T-cell (primary cell): Measurements from ENCODE around the gene KCNH5. TPM values are rescaled to one million over a fixed set of nuclear protein-coding genes. Genes with fewer than 3 reads are reported as not detected.
"Not testable (repeated sequence)": the region's sequence is repeated elsewhere in the genome, so short reads cannot be mapped to it uniquely, and the experiment has no call there.

ENCODE experiments used
- ATAC-seq, 4 experiments: fragments of 200-7000 bp in 3 of 4; fragments of 150-1000 bp in 1 of 4; cut with Tn5 transposase; replicated peaks in 1 of 4; 1 replicate in 3 of 4; 2 replicates in 1 of 4; pipeline ENCODE4 v1.10.0; 2021; ENCODE audit warnings: moderate library complexity in 3 of 4, mild to moderate bottlenecking in 2 of 4, moderate number of reproducible peaks in 1 of 4
- CTCF ChIA-PET, 2 donors: fragments of 300-600 bp; sonication (Branson Sonifier 250); formaldehyde crosslinking; loops; one replicate each; lab custom pipeline; 2022; ENCODE audit warnings: antibody characterized with exemption in 2 of 2; lab: Charles Lee
- POLR2A ChIA-PET, 2 donors: fragments of 300-600 bp; sonication (Branson Sonifier 250); formaldehyde crosslinking; loops; one replicate each; lab custom pipeline; 2022; ENCODE audit warnings: antibody characterized with exemption in 2 of 2; lab: Charles Lee
- DNase-seq, 35 experiments: peaks; one replicate each; pipeline versions ENCODE4 v3.0.0 to v3.0.0-alpha.2; 2013 to 2023
- H3K27ac ChIP-seq: one replicate; pipeline ENCODE4 v1.5.1; 2013; ENCODE audit warnings: low read length
- H3K27me3 ChIP-seq, 2 experiments: replicated peaks in 1 of 2; 1 replicate in 1 of 2; 2 replicates in 1 of 2; pipeline versions ENCODE4 v1.6.1 to v1.7.0; 2013; ENCODE audit warnings: low read length in 1 of 2, mixed read lengths in 1 of 2; ENCODE audit not compliant: control insufficient read depth in 2 of 2, insufficient read depth in 2 of 2; ENCODE audit errors: extremely low read depth in 1 of 2
- H3K36me3 ChIP-seq, 2 donors: 1 replicate in 1 of 2; 2 replicates in 1 of 2; pipeline versions ENCODE4 v1.6.1 to v1.7.0; 2013; ENCODE audit warnings: low read length in 1 of 2; ENCODE audit not compliant: control insufficient read depth in 2 of 2, insufficient read depth in 1 of 2; ENCODE audit errors: extremely low read depth in 1 of 2
- H3K4me1 ChIP-seq, 2 experiments: 1 replicate in 1 of 2; 2 replicates in 1 of 2; pipeline versions ENCODE4 v1.6.1 to v1.7.0; 2013; ENCODE audit warnings: low read length in 2 of 2, mixed read lengths in 1 of 2; ENCODE audit not compliant: insufficient read depth in 2 of 2, control insufficient read depth in 1 of 2; ENCODE audit errors: extremely low read depth in 1 of 2
- H3K4me3 ChIP-seq, 2 donors: 1 replicate in 1 of 2; 2 replicates in 1 of 2; pipeline versions ENCODE4 v1.5.1 to v1.7.0; 2013; ENCODE audit warnings: mild to moderate bottlenecking in 2 of 2, low read length in 1 of 2, moderate library complexity in 1 of 2; ENCODE audit not compliant: control insufficient read depth in 1 of 2; ENCODE audit errors: extremely low read depth in 1 of 2
- H3K9me3 ChIP-seq: 2 replicates; pipeline ENCODE4 v1.7.0; 2013
- H3K27ac Mint-ChIP-seq, 2 donors: one replicate each; pipeline ENCODE4 v1.8.0; 2020 to 2021; ENCODE audit warnings: mild to moderate bottlenecking in 2 of 2, mixed read lengths in 2 of 2
- H3K27me3 Mint-ChIP-seq, 2 donors: one replicate each; pipeline ENCODE4 v1.8.0; 2021 to 2022; ENCODE audit warnings: mixed read lengths in 2 of 2
- H3K36me3 Mint-ChIP-seq: one replicate; pipeline ENCODE4 v1.8.0; 2021; ENCODE audit warnings: mixed read lengths
- H3K4me1 Mint-ChIP-seq, 3 donors: one replicate each; pipeline ENCODE4 v1.8.0; 2020 to 2022; ENCODE audit warnings: mixed read lengths in 3 of 3, mild to moderate bottlenecking in 1 of 3
- H3K4me3 Mint-ChIP-seq, 3 donors: one replicate each; pipeline ENCODE4 v1.8.0; 2020 to 2022; ENCODE audit warnings: mild to moderate bottlenecking in 3 of 3, mixed read lengths in 3 of 3, moderate library complexity in 3 of 3
- H3K9me3 Mint-ChIP-seq, 3 donors: one replicate each; pipeline ENCODE4 v1.8.0; 2020 to 2022; ENCODE audit warnings: mixed read lengths in 3 of 3
- WGBS: methylation state at CpG from one replicate; pipeline ENCODE4 v1.1.5; 2013; ENCODE audit warnings: missing lambda C conversion rate; ENCODE audit not compliant: insufficient coverage; 5-methylcytosine and 5-hydroxymethylcytosine counted together
- total RNA-seq, 35 experiments: library from RNA in 6 of 35; stranded (reverse) in 6 of 35; fragments of 120-200 nt in 1 of 35; gene quantifications; one replicate each; pipeline versions ENCODE4 v1.2.1 to v1.2.4 and lab custom pipeline; 2013 to 2026

Gene KCNH5
- total RNA-seq, 5 donors from 2014 or later (not counting 1 experiment from before 2014, with no cell fraction given), result not detected

- no peak overlapping the region for H3K4me3 ChIP-seq
- H3K4me3 Mint-ChIP-seq, result no peak overlapping the region
- no peak for DNase-seq
- no peaks in the 10 kb centered on the region for H3K4me1 ChIP-seq
- H3K36me3 ChIP-seq, result no peaks in the 10 kb centered on the region
- no peaks in the 10 kb centered on the region for H3K27me3 ChIP-seq
- H3K9me3 Mint-ChIP-seq, result peaks cover 0 to 11% (median 4%) of the 10 kb centered on the region in 3 donors
- no peak overlapping the region for H3K27ac ChIP-seq
- H3K9me3 ChIP-seq, result no peaks in the 10 kb centered on the region
- ChIA-PET CTCF (no interaction called here), POLR2A (no interaction called here)
- no peaks in the 10 kb centered on the region for H3K4me1 Mint-ChIP-seq
- no peaks in the 10 kb centered on the region for H3K27me3 Mint-ChIP-seq
- ATAC-seq, result no peak
- no peak overlapping the region for H3K27ac Mint-ChIP-seq
- no peaks in the 10 kb centered on the region for H3K36me3 Mint-ChIP-seq
Measured at GRCh38 chr14:62763951-62764350, 281.3 kb downstream of the KCNH5 start.

DNA sequence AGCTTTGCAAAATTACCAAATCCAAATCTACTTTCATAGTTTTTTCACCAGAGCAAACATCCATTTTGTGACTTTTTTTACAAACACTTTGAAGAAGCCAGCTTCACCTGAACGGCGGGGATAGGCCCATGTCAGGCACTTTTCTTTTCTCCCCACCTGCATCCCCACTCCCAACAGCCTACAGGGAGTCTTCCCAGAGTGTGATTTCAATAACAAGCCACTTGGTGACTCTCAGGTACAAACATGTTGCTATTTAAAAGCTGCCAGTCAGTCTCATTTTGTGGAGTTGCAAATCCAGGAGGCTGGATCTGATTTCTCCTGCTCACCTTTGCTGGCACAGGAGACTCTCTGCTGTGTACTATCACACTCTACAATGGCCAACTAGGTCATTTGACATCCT, 285.5 kb downstream of the KCNH5 start:
- Mint-ChIP-seq H3K9me3 (peaks cover 4 to 21% (median 4%) of the 10 kb centered on the region in 3 donors), H3K4me3 (no peak overlapping the region), H3K27ac (no peak overlapping the region), H3K27me3 (no peaks in the 10 kb centered on the region), H3K36me3 (no peaks in the 10 kb centered on the region), H3K4me1 (no peaks in the 10 kb centered on the region)
- Histone ChIP-seq H3K4me3 (no peak overlapping the region), H3K27me3 (no peaks in the 10 kb centered on the region), H3K27ac (no peak overlapping the region), H3K4me1 (no peaks in the 10 kb centered on the region), H3K9me3 (no peaks in the 10 kb centered on the region), H3K36me3 (no peaks in the 10 kb centered on the region)
- ChIA-PET CTCF (no interaction called here), POLR2A (interaction anchor here in 1 of 2 donors (0.6 kb wide), 1 partner anchor 107 kb away, joined by 3 read pairs; no protein-coding TSS in a partner anchor)
- ATAC-seq (no peak), DNase-seq (no peak)
- 65% methylated on average over 2 of the region's 2 CpGs for WGBS

GRCh38 chr14:62746881-62747280, 298.4 kb downstream of the KCNH5 start:
- H3K36me3 Mint-ChIP-seq, H3K4me3 Mint-ChIP-seq, ATAC-seq, CTCF ChIA-PET, H3K9me3 Mint-ChIP-seq, DNase-seq, H3K27me3 Mint-ChIP-seq, H3K4me1 Mint-ChIP-seq, H3K27me3 ChIP-seq, H3K4me3 ChIP-seq, H3K36me3 ChIP-seq, H3K27ac ChIP-seq, H3K4me1 ChIP-seq, H3K27ac Mint-ChIP-seq, POLR2A ChIA-PET, H3K9me3 ChIP-seq: not testable (repeated sequence)
- 100% methylated on average over 6 of the region's 11 CpGs for WGBS

- no CpG with 5 or more reads among the region's 1 CpG for WGBS
- no peaks in the 10 kb centered on the region for H3K27me3 Mint-ChIP-seq
- H3K27me3 ChIP-seq, result no peaks in the 10 kb centered on the region
Measured at GRCh38 chr14:62745496-62745895, 299.8 kb downstream of the KCNH5 start.

GRCh38 chr14:62743560-62743959, 301.7 kb downstream of the KCNH5 start:
- no peaks in the 10 kb centered on the region for H3K27me3 ChIP-seq
- no peak overlapping the region for H3K27ac ChIP-seq
- no peaks in the 10 kb centered on the region for H3K9me3 ChIP-seq
- H3K4me3 ChIP-seq, result no peak overlapping the region
- H3K36me3 ChIP-seq, result no peaks in the 10 kb centered on the region
- H3K27ac Mint-ChIP-seq, result no peak overlapping the region
- POLR2A ChIA-PET, result no interaction called here
- WGBS, result no CpG with 5 or more reads among the region's 2 CpGs
- ATAC-seq (no peak), DNase-seq (no peak)
- CTCF ChIA-PET, result interaction anchor here in 1 of 2 donors (0.6 kb wide), 1 partner anchor 11 kb away, joined by 3 read pairs; no protein-coding TSS in a partner anchor
- H3K27me3 Mint-ChIP-seq, result no peaks in the 10 kb centered on the region
- no peaks in the 10 kb centered on the region for H3K4me1 ChIP-seq
- no peaks in the 10 kb centered on the region for H3K36me3 Mint-ChIP-seq
- H3K4me1 Mint-ChIP-seq, result no peaks in the 10 kb centered on the region
- peaks cover 3 to 8% (median 6%) of the 10 kb centered on the region in 3 donors for H3K9me3 Mint-ChIP-seq
- H3K4me3 Mint-ChIP-seq, result no peak overlapping the region

More at GRCh38 chr14:62745496-62745895, 299.8 kb downstream of the KCNH5 start:
- no peak overlapping the region for H3K4me3 ChIP-seq
- Mint-ChIP-seq H3K9me3 (peaks cover 0 to 7% (median 5%) of the 10 kb centered on the region in 3 donors), H3K4me3 (no peak overlapping the region), H3K4me1 (no peaks in the 10 kb centered on the region), H3K36me3 (no peaks in the 10 kb centered on the region), H3K27ac (no peak overlapping the region)
- ChIA-PET CTCF (no interaction called here), POLR2A (no interaction called here)
- H3K4me1 ChIP-seq, result no peaks in the 10 kb centered on the region
- ATAC-seq (no peak), DNase-seq (no peak)
- H3K27ac ChIP-seq, result no peak overlapping the region
- H3K9me3 ChIP-seq, result no peaks in the 10 kb centered on the region
- H3K36me3 ChIP-seq, result no peaks in the 10 kb centered on the region

GRCh38 chr14:62743118-62743517, 302.1 kb downstream of the KCNH5 start:
- H3K4me3 Mint-ChIP-seq, result no peak overlapping the region
- no CpG with 5 or more reads among the region's 4 CpGs for WGBS
- POLR2A ChIA-PET, result no interaction called here
- no peaks in the 10 kb centered on the region for H3K4me1 ChIP-seq
- no peaks in the 10 kb centered on the region for H3K36me3 ChIP-seq
- CTCF ChIA-PET, result no interaction called here
- no peaks in the 10 kb centered on the region for H3K36me3 Mint-ChIP-seq
- no peak overlapping the region for H3K4me3 ChIP-seq
- DNase-seq (no peak), ATAC-seq (no peak)
- H3K27me3 Mint-ChIP-seq, result no peaks in the 10 kb centered on the region
- H3K27ac ChIP-seq, result no peak overlapping the region
- no peaks in the 10 kb centered on the region for H3K4me1 Mint-ChIP-seq
- no peaks in the 10 kb centered on the region for H3K27me3 ChIP-seq
- H3K9me3 ChIP-seq, result no peaks in the 10 kb centered on the region
- peaks cover 3 to 8% (median 4%) of the 10 kb centered on the region in 3 donors for H3K9me3 Mint-ChIP-seq
- no peak overlapping the region for H3K27ac Mint-ChIP-seq

GRCh38 chr14:62739647-62740046, 305.6 kb downstream of the KCNH5 start:
- POLR2A ChIA-PET, result no interaction called here
- WGBS, result no CpG with 5 or more reads among the region's 3 CpGs

More at GRCh38 chr14:62739647-62740046, 305.6 kb downstream of the KCNH5 start:
- Mint-ChIP-seq H3K9me3 (peaks cover 3 to 22% (median 4%) of the 10 kb centered on the region in 3 donors), H3K27ac (no peak overlapping the region), H3K27me3 (no peaks in the 10 kb centered on the region), H3K4me1 (no peaks in the 10 kb centered on the region), H3K4me3 (no peak overlapping the region), H3K36me3 (no peaks in the 10 kb centered on the region)
- H3K36me3 ChIP-seq, result no peaks in the 10 kb centered on the region
- no peak overlapping the region for H3K27ac ChIP-seq
- no peaks in the 10 kb centered on the region for H3K9me3 ChIP-seq
- no peak overlapping the region for H3K4me3 ChIP-seq
- CTCF ChIA-PET, result no interaction called here
- DNase-seq, result no peak
- H3K4me1 ChIP-seq, result no peaks in the 10 kb centered on the region
- no peaks in the 10 kb centered on the region for H3K27me3 ChIP-seq
- no peak for ATAC-seq
